ENCODE measurements around the gene EFCAB6.

The EFCAB6 gene

DNA sequence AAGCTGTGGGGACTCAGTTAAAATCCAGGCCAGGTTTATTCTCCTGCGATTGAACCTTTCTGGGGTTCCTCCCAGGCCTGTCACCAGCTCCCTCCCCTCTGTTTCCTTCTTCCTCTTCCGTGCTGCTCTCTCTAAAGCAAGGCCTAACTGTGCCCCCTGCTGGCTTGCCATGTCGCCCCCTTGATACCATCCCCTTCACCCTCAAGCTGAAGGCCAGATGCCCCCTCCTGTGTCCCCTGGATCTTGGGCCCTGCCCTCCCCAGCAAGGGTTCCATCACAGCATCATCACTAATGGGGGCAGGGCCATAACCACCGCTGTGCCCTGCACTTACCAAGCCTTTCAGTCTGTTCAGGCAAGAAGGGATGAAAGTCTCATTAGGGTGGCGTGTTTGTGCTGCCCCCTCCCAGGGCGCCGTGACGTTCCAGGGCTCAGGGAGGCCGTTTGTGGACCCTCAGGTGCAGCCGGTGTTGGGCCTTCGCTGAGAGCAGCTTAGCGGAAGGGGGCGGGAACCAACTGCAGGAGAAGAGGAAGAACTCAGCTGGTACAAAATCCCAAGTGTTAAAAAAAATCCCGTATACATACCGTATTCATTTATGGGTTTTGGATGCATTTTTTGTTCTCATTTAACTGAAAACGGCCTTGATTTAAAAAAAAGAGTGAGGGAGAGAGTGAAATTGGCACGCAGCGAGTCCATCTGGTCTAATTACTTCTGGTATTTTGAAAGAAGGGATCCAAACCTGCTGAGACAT is 330.4 kb downstream of the EFCAB6 start:
- no peak for DNase-seq (ENCODE audit: low read depth)

DNA sequence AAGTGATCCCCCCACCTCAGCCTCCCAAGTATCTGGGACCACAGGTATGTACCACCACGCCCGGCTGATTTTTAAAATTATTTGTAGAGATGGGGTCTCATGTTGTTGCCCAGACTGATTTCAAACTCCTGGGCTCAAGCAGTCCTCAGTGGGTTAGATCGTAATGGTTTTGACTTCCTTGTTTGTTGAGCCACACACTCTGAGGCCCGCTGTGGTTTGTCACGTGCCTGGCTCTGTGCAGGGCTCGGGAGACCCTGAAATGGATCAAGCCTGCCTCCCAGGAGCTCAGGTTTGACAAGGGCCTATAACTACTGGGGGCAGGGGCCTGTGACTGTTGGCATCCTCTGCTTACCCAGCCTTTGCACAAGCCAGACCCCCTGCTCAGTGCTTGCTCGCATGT is 332.1 kb downstream of the EFCAB6 start:
- no peak for DNase-seq (ENCODE audit: low read depth)

DNA sequence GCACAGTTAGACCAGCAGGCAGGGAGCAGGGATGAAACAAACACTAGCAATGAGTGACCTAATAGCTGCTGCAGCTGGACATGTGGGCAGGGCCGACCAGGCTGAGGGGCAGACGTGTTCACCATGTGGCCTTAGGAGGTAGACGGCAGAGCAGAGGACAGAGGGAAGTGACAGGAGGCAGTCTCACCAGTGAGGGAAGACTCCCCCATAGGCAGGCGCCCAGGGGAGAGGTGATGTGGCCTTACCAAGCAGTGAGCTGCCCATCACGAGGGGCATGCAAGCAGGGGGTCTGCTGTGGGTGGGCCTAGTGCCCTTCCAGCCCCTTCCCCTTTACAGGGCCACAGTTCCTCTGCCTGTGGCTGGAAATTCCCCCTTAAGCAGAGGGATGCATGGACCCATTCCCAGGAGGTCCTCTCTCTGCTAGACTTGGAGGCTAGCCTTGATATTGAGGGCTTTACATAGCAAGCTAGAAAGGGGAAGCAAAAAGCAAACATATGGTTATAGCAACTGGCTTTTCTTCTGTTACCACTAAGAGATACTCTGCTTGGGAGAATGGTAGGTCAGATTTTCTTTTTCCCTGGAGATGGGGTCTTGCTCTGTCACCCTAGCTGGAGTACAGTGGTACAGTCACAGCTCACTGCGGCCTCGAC is 332.7 kb downstream of the EFCAB6 start:
- no peak for DNase-seq (ENCODE audit: low read depth)

Measured in amniotic epithelial cell (primary cell).